SKM-1 treated with dmso at 0.1 percent for 144 hours (cell line): ENCODE measurements around the gene CTSC.
"Not testable (repeated sequence)": the region's sequence is repeated elsewhere in the genome, so short reads cannot be mapped to it uniquely, and the experiment has no call there.

Experiments
- DNase-seq: peaks from one replicate; lab custom pipeline; 2025; ENCODE audit not compliant: unreplicated experiment; lab: John Stamatoyannopoulos, UW

The CTSC gene

GRCh38 chr11:88284336-88285050, 53.0 kb downstream of the CTSC start:
- no peak for DNase-seq

- DNase-seq: no peak
These were observed 54.6 kb downstream of the CTSC start for GRCh38 chr11:88282747-88283515.

GRCh38 chr11:88281317-88281712, 56.2 kb downstream of the CTSC start:
- DNase-seq: no peak

GRCh38 chr11:88280673-88281316, 56.7 kb downstream of the CTSC start:
- no peak for DNase-seq

- no peak for DNase-seq
These were observed 60.1 kb downstream of the CTSC start for GRCh38 chr11:88277349-88277915.

- no peak for DNase-seq
These were observed 61.9 kb downstream of the CTSC start for GRCh38 chr11:88275636-88276035.

- DNase-seq: no peak
These were observed 70.6 kb downstream of the CTSC start for GRCh38 chr11:88266919-88267318.

- DNase-seq: no peak
These were observed 71.4 kb downstream of the CTSC start for GRCh38 chr11:88266157-88266556.

GRCh38 chr11:88259431-88259830, 78.1 kb downstream of the CTSC start:
- DNase-seq: no peak

GRCh38 chr11:88252208-88252607, 85.3 kb downstream of the CTSC start:
- DNase-seq: no peak

- no peak for DNase-seq
These were observed 86.8 kb downstream of the CTSC start for GRCh38 chr11:88250566-88251242.

GRCh38 chr11:88249706-88250105, 87.8 kb downstream of the CTSC start:
- DNase-seq: no peak

GRCh38 chr11:88246696-88247095, 90.8 kb downstream of the CTSC start:
- DNase-seq: no peak

GRCh38 chr11:88245576-88245975, 92.0 kb downstream of the CTSC start:
- not testable (repeated sequence) for DNase-seq
